ENCODE measurements around the gene SCAP. TPM values are rescaled to one million over a fixed set of nuclear protein-coding genes. Genes with fewer than 3 reads are reported as not detected.

The SCAP gene
- total and polyA plus RNA-seq, 2 of the 4 experiments (the other 2 are of a cell fraction) = 25.3 to 34.6 TPM

DNA sequence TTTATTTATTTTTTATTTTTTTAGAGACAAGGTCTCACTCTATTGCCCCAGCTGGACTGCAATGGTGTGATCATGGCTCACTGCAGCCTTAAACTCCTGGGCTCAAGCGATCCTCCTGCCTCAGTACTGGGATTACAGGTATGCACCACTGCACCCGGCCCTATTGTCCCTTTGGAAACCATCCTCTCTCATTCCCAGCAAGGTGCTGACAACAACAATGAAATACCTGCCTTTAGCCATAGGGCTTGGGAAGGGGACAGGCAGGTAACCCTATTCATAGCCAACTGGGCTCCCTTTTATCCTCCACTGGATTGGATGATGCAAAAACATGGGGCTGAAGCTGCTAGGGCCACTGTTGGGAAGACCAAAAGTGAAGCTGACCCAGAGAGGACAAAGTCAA is 43.1 kb downstream of the SCAP start:
- Histone ChIP-seq H3K4me2 (ENCODE audit: low read depth, low read length) (no peak overlapping the region), H4K5ac (ENCODE audit: low read depth, low read length) (no peak overlapping the region), H2AFZ (replicated peaks; ENCODE audit: low read length, poor library complexity) (no peak overlapping the region), H3K23ac (ENCODE audit: low read depth, low read length) (no peak overlapping the region), H3K79me1 (ENCODE audit: low read depth in 1 of 2, low read length in 2 of 2) (peaks cover 5 to 18% of the 10 kb centered on the region in 2 experiments; a peak in 1 of 4 replicates), H3K14ac (replicated peaks; ENCODE audit: low read depth, low read length) (no peak overlapping the region), H2BK20ac (ENCODE audit: low read depth, low read length) (no peak overlapping the region), H2BK120ac (ENCODE audit: low read depth, low read length) (no peak overlapping the region), H3K9me3 (ENCODE audit: control insufficient read depth, insufficient read depth, low read length) (no peaks in the 10 kb centered on the region), H4K8ac (ENCODE audit: low read depth in 2 of 2, low read length in 2 of 2) (no peak overlapping the region), H3K9me1 (ENCODE audit: insufficient read depth, low read length) (peaks cover 9% of the 10 kb centered on the region; the same call in 1 of the 2 replicates), H3K27ac (ENCODE audit: insufficient read depth, low read length) (no peak overlapping the region), H4K91ac (ENCODE audit: insufficient read depth, low read depth, low read length) (no peak overlapping the region), H2BK5ac (ENCODE audit: low read depth, low read length, poor library complexity, severe bottlenecking) (no peak overlapping the region), H4K20me1 (ENCODE audit: insufficient read depth, low read length) (peaks cover 5% of the 10 kb centered on the region; the same call in 1 of the 2 replicates), H3K27me3 (ENCODE audit: control insufficient read depth, insufficient read depth, low read length) (no peaks in the 10 kb centered on the region), H3K36me3 (ENCODE audit: control insufficient read depth, insufficient read depth, low read length) (peaks cover 38% of the 10 kb centered on the region), H3K4me3 (ENCODE audit: insufficient read depth, low read depth, low read length) (no peak overlapping the region), H2AK5ac (ENCODE audit: low read depth, low read length) (no peak overlapping the region), H2BK15ac (ENCODE audit: low read depth, low read length) (no peak overlapping the region), H3K4me1 (ENCODE audit: control insufficient read depth, insufficient read depth, low read length) (no peaks in the 10 kb centered on the region), H3K4ac (ENCODE audit: low read depth, low read length) (no peak overlapping the region), H2AK9ac (replicated peaks; ENCODE audit: low read depth, low read length, poor library complexity) (no peak overlapping the region), H3K56ac (ENCODE audit: extremely low read depth, insufficient read depth, low read length) (no peak overlapping the region), H3K9ac (ENCODE audit: low read depth, low read length) (no peak overlapping the region), H3K18ac (ENCODE audit: low read depth, low read length) (no peak overlapping the region)
- CTCF ChIA-PET = no interaction called here
- dilution Hi-C loops (cut with HindIII; ENCODE audit: low sequenced_read_pairs, unreplicated experiment) = no loop called here
- no TSS peak for BruUV-seq (replicated peaks)
- DNase-seq (no peak), ATAC-seq (ENCODE audit: low read depth) (no peak)
- intact Hi-C loops (cut with micrococcal nuclease) = no loop called here
- POLR2A ChIA-PET (ENCODE audit: unreplicated experiment) = no interaction called here
- in situ Hi-C loops (cut with MboI; ENCODE audit: low sequenced_read_pairs) = no loop called here
- WGBS, 2 experiments (ENCODE audit: extremely low coverage in 2 of 2, insufficient read length in 1 of 2) = 100% methylated on average over 1 of the region's 2 CpGs; no CpG with 5 or more reads in 1 of the 2 experiments
- TF ChIP-seq MXI1 (IDR thresholded peaks at IDR 0.05; ENCODE audit: borderline replicate concordance, low read depth, low read length) = no peak
- no peak for TF ChIP-seq RCOR1 (IDR thresholded peaks at IDR 0.05; ENCODE audit: insufficient replicate concordance, low read length)
- TF ChIP-seq MAZ (IDR thresholded peaks at IDR 0.05; ENCODE audit: borderline replicate concordance, low read depth, low read length) = no peak
- no peak for TF ChIP-seq POLR2A (IDR thresholded peaks at IDR 0.05; ENCODE audit: low read depth, low read length)
- no peak for TF ChIP-seq RAD21 (IDR thresholded peaks at IDR 0.05; ENCODE audit: low read length)
- TF ChIP-seq CHD1 (IDR thresholded peaks at IDR 0.05; ENCODE audit: low read depth, low read length) = no peak

Data from IMR-90 (cell line).